Measurements from ENCODE around the gene NCAM2. TPM values are rescaled to one million over a fixed set of nuclear protein-coding genes. Genes with fewer than 3 reads are reported as not detected.

NCAM2 gene
- total and polyA plus RNA-seq, 2 of the 8 experiments (the other 6 are each of a cell fraction or from before 2014, with no cell fraction given), result 0.14 to 1.1 TPM

DNA sequence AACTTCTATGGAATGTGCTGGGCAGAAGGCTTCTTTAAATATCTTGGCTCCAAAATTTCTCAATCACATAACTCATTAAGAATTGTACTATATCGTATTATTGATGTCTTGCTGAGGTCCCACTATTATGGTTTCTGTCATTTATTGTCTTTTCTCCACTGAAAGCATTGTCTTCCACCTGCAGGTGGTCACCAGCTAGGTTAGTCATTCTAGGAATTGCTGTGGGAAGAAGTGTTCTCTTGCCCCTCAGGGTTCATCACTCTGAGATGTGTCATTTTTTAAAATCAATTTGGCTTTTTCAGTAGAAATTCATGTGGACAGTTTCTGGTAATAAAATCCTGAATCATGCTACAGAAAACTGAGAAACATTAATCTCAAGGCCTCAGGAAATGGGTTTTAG is 66.1 kb downstream of the NCAM2 start:
- Histone ChIP-seq H3K9me3 (ENCODE audit: insufficient read depth in 2 of 2, low read depth in 1 of 2, low read length in 1 of 2) (no peaks in the 10 kb centered on the region), H2BK5ac (ENCODE audit: low read depth, low read length) (no peak overlapping the region), H3K4me2 (ENCODE audit: insufficient read depth in 1 of 2, low read depth in 2 of 2, low read length in 2 of 2) (no peak overlapping the region), H2BK20ac (ENCODE audit: low read length) (no peak overlapping the region), H3K79me2 (ENCODE audit: control insufficient read depth in 1 of 2, insufficient read depth in 2 of 2, low read length in 2 of 2) (no peaks in the 10 kb centered on the region), H3K14ac (ENCODE audit: insufficient read length) (no peak overlapping the region), H3K23me2 (ENCODE audit: low read depth, low read length) (no peaks in the 10 kb centered on the region), H4K91ac (replicated peaks; ENCODE audit: insufficient read length, low read length) (no peak overlapping the region), H2BK12ac (ENCODE audit: low read depth, low read length) (no peak overlapping the region), H2BK120ac (replicated peaks; ENCODE audit: low read depth, low read length) (no peak overlapping the region), H3K4me1 (replicated peaks in 1 of 4; ENCODE audit: control insufficient read depth in 3 of 4, insufficient read depth in 4 of 4, low read length in 3 of 4) (no peaks in the 10 kb centered on the region), H2AFZ (ENCODE audit: low read length) (no peak overlapping the region), H3K4me3 (ENCODE audit: extremely low read depth in 1 of 4, insufficient read depth in 2 of 4, low read depth in 3 of 4, low read length in 4 of 4) (no peak overlapping the region), H3K4ac (replicated peaks; ENCODE audit: insufficient read length, low read depth, low read length) (no peak overlapping the region), H2BK15ac (ENCODE audit: low read length) (no peak overlapping the region), H3K9ac (replicated peaks in 1 of 4; ENCODE audit: extremely low read depth in 1 of 4, low read depth in 3 of 4, low read length in 3 of 4) (no peak overlapping the region), H4K5ac (ENCODE audit: insufficient read length, low read depth, low read length) (no peak overlapping the region), H2AK5ac (ENCODE audit: low read depth, low read length) (no peak overlapping the region), H3K56ac (replicated peaks; ENCODE audit: insufficient read length, low read depth, low read length) (no peak overlapping the region), H4K8ac (ENCODE audit: extremely low read depth, insufficient read depth, low read length) (no peak overlapping the region), H3K18ac (ENCODE audit: extremely low read depth, low read length) (no peak overlapping the region), H3K27me3 (replicated peaks in 1 of 4; ENCODE audit: control insufficient read depth in 3 of 4, extremely low read depth in 1 of 4, insufficient read depth in 3 of 4, low read length in 3 of 4) (no peaks in the 10 kb centered on the region), H3K27ac (ENCODE audit: low read depth, low read length) (no peak overlapping the region), H3K23ac (ENCODE audit: insufficient read length) (no peak overlapping the region), H4K20me1 (replicated peaks in 1 of 2; ENCODE audit: control insufficient read depth in 1 of 2, insufficient read depth in 2 of 2, low read length in 2 of 2) (no peaks in the 10 kb centered on the region), H3K36me3 (ENCODE audit: control insufficient read depth in 2 of 4, insufficient read depth in 4 of 4, low read length in 3 of 4) (no peaks in the 10 kb centered on the region), H3K79me1 (ENCODE audit: low read depth, low read length) (no peaks in the 10 kb centered on the region)
- FAIRE-seq, result no peak
- ChIA-PET POLR2A (ENCODE audit: partially characterized antibody) (no interaction called here), CTCF (ENCODE audit: partially characterized antibody) (interaction anchor here (1.0 kb wide), 2 partner anchors 60 to 64 kb away, joined by 3 read pairs; no protein-coding TSS in a partner anchor)
- DNase-seq (ENCODE audit: low read depth in 1 of 2, low spot score in 2 of 2), result no peak
- TF ChIP-seq SAP30 (IDR thresholded peaks at IDR 0.05; ENCODE audit: insufficient read depth, insufficient replicate concordance, low read length), result no peak
- TF ChIP-seq TCF12 (IDR thresholded peaks at IDR 0.05; ENCODE audit: low read depth, low read length), result no peak
- TF ChIP-seq CREB1 (IDR thresholded peaks at IDR 0.05), result no peak
- no peak for TF ChIP-seq NANOG (IDR thresholded peaks at IDR 0.05; ENCODE audit: insufficient read depth, low read depth, low read length, poor library complexity, severe bottlenecking)
- WGBS, 2 experiments (ENCODE audit: extremely low coverage in 1 of 2, insufficient coverage in 1 of 2, insufficient read length in 1 of 2, insufficient replicate concordance in 2 of 2, low coverage in 1 of 2, low lambda C conversion rate in 2 of 2, missing lambda C conversion rate in 1 of 2), result 93% methylated on average over 1 of the region's 1 CpG; no CpG with 5 or more reads in 1 of the 2 experiments
